K562 (cell line): Measurements from ENCODE around the gene PAIP1. TPM values are rescaled to one million over a fixed set of nuclear protein-coding genes. Genes with fewer than 3 reads are reported as not detected.
A peak's percentile ranks its signal among the peaks of the same experiment; 100 is the strongest.

Source experiments
- FOXP1 ChIP-seq: sonication (generic); formaldehyde crosslinking; IDR thresholded peaks from 2 replicates; pipeline ENCODE4 v1.8.0; 2022; ENCODE audit warnings: mild to moderate bottlenecking, missing genetic modification reagents
- HIVEP1 ChIP-seq: fragments of 250-450 bp; sonication (Bioruptor Pico); IDR thresholded peaks from 2 replicates; pipeline ENCODE4 v1.4.0; 2020; ENCODE audit warnings: mild to moderate bottlenecking
- HNRNPLL ChIP-seq: fragments of 200-400 bp; formaldehyde crosslinking; IDR thresholded peaks from 2 replicates; pipeline ENCODE4 v1.6.1; 2017; ENCODE audit warnings: low read length, low read depth, mild to moderate bottlenecking; ENCODE audit not compliant: poor library complexity, severe bottlenecking
- KLF13 ChIP-seq: fragments of 450-650 bp; IDR thresholded peaks from 2 replicates; pipeline ENCODE4 v1.6.1; 2016; ENCODE audit warnings: missing genetic modification characterization, low read depth, mild to moderate bottlenecking, missing compliant biosample characterization, moderate library complexity, borderline replicate concordance
- KLF6 ChIP-seq: fragments of 250-450 bp; sonication (Bioruptor Pico); IDR thresholded peaks from 2 replicates; pipeline ENCODE4 v1.4.0; 2020; ENCODE audit warnings: mild to moderate bottlenecking, moderate library complexity, borderline replicate concordance
- NCOA4 ChIP-seq: fragments of 450-650 bp; IDR thresholded peaks from 2 replicates; pipeline ENCODE4 v1.6.1; 2018; ENCODE audit warnings: mild to moderate bottlenecking; ENCODE audit not compliant: partially characterized antibody
- NR1H2 ChIP-seq: sonication (generic); formaldehyde crosslinking; IDR thresholded peaks from 2 replicates; pipeline ENCODE4 v1.4.0; 2020; ENCODE audit warnings: mild to moderate bottlenecking, missing genetic modification reagents
- PML ChIP-seq: IDR thresholded peaks from 2 replicates; pipeline ENCODE4 v1.6.1; 2012; ENCODE audit warnings: low read length, inconsistent platforms
- TAF1 ChIP-seq: IDR thresholded peaks from 2 replicates; pipeline ENCODE4 v1.6.1; 2011; ENCODE audit warnings: mild to moderate bottlenecking, low read length, moderate library complexity; ENCODE audit not compliant: insufficient read depth, control insufficient read depth, severe bottlenecking; ENCODE audit errors: extremely low read depth
- TEAD2 ChIP-seq: fragments of 450-650 bp; IDR thresholded peaks from 2 replicates; pipeline ENCODE4 v1.6.1; 2016; ENCODE audit warnings: missing genetic modification characterization, control low read depth, missing compliant biosample characterization
- XRCC4 ChIP-seq: IDR thresholded peaks from one replicate; pipeline ENCODE4 v1.6.1; 2011; ENCODE audit not compliant: insufficient read depth, insufficient read length; ENCODE audit errors: extremely low read depth
- ZFP1 ChIP-seq: fragments of 450-650 bp; formaldehyde crosslinking; IDR thresholded peaks from 2 replicates; pipeline ENCODE4 v1.4.0; 2020; ENCODE audit warnings: mild to moderate bottlenecking, mixed read lengths
- polyA plus RNA-seq, 8 experiments: library from polyadenylated mRNA; depleted of rRNA in 4 of 8; stranded (reverse) in 5 of 8; unstranded in 3 of 8; fragments of >200 nt; fragmentation: Nextera tagmentation in 2 of 8; fragmentation: Illumina TruSeq in 1 of 8; extraction: Ambion mirVana in 2 of 8; extraction: Trizol in 1 of 8; gene quantifications; 2 replicates each; pipeline versions ENCODE4 v1.2.1 to v1.2.3, GENCODE V29; 2011 to 2014; ENCODE audit warnings: inconsistent platforms in 1 of 8, missing spikeins in 1 of 8
- total RNA-seq, 7 experiments: library from RNA; depleted of rRNA in 6 of 7; stranded (reverse); fragments of >200 nt in 6 of 7; fragmentation: Illumina TruSeq in 2 of 7; extraction: Trizol in 2 of 7; gene quantifications; 2 replicates each; pipeline versions ENCODE4 v1.2.1 to v1.2.3, GENCODE V29; 2011 to 2021; ENCODE audit warnings: low replicate concordance in 1 of 7
- TF ChIP-seq, protein P1 (sequence below): fragments of 200-400 bp; formaldehyde crosslinking; IDR thresholded peaks from 2 replicates; pipeline ENCODE4 v1.6.1; 2017; ENCODE audit warnings: mild to moderate bottlenecking, low read depth, low read length, moderate library complexity
- TF ChIP-seq, protein P2 (sequence below): sonication (generic); formaldehyde crosslinking; IDR thresholded peaks from 2 replicates; pipeline ENCODE4 v1.8.0; 2022; ENCODE audit warnings: missing genetic modification reagents, mild to moderate bottlenecking, borderline replicate concordance
- TF ChIP-seq, protein P3 (sequence below): fragments of 450-650 bp; formaldehyde crosslinking; IDR thresholded peaks from 2 replicates; pipeline ENCODE4 v1.4.0; 2020; ENCODE audit warnings: mild to moderate bottlenecking, moderate library complexity
- TF ChIP-seq, protein P4 (sequence below): fragments of 450-650 bp; conservative IDR thresholded peaks from 2 replicates; pipeline ENCODE4 v1.6.1; 2016; ENCODE audit warnings: missing genetic modification characterization, low read depth, mild to moderate bottlenecking, missing compliant biosample characterization, moderate library complexity
- TF ChIP-seq, protein P5 (sequence below): fragments of 450-650 bp; formaldehyde crosslinking; IDR thresholded peaks from 2 replicates; pipeline ENCODE4 v1.4.0; 2020; ENCODE audit warnings: mild to moderate bottlenecking, moderate library complexity

PAIP1 gene
- total and polyA plus RNA-seq, 9 of the 15 experiments (the other 6 are each of a cell fraction or from before 2014, with no cell fraction given), result 51.7 to 181 (median 102) TPM

DNA sequence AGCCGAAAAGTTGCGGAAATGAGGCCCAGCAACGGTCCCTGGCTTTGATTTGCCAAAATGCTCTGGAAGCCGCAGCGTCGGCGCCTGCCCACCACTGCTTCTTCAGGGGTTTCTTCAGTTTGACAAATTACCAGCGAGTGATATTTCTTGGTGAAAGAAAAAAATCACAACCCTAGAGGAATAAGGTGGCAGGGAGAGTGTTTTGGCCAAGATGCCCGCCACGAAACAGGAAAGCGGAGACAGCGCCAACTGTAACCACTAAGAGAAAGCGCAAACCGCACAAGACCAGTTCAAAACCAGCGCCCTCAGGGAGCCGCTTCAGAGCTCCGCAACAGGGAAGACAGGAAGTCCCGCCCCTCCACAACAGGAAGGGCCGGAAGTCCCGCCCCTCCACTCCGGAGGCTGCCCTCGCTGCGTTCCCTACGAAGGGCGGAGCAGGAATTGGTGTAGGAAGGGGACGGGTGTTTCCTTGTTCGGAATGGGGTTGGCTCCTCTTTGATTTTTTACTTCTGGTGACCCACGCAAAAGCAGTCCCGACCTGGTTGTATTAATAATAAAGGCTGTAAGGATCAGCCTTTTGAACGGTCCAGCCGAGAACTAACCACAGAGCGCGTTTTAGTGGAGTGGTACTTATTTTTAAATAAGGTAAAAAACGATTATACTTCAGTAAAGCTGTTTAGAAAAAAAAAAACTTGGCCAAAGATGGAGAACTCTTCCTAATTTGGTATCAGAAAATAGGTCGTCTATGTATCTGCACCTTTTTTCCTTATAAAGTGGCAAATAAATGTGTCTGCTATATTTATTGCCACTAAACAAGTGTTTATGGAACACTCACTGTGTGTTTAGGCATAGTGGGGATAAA, 41.8 kb downstream of the PAIP1 start, which contains the start of gene C5orf34 (continued):
- TF ChIP-seq, protein P1, sequence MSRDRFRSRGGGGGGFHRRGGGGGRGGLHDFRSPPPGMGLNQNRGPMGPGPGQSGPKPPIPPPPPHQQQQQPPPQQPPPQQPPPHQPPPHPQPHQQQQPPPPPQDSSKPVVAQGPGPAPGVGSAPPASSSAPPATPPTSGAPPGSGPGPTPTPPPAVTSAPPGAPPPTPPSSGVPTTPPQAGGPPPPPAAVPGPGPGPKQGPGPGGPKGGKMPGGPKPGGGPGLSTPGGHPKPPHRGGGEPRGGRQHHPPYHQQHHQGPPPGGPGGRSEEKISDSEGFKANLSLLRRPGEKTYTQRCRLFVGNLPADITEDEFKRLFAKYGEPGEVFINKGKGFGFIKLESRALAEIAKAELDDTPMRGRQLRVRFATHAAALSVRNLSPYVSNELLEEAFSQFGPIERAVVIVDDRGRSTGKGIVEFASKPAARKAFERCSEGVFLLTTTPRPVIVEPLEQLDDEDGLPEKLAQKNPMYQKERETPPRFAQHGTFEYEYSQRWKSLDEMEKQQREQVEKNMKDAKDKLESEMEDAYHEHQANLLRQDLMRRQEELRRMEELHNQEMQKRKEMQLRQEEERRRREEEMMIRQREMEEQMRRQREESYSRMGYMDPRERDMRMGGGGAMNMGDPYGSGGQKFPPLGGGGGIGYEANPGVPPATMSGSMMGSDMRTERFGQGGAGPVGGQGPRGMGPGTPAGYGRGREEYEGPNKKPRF, result no peak
- TF ChIP-seq NR1H2 (no peak; the same call in 1 of the 2 replicates), PML (peak; percentile 83), HIVEP1 (CRISPR knock-in tag) (no peak), KLF13 (tag) (no peak), KLF6 (no peak), TAF1 (peak; percentile 96), FOXP1 (CRISPR knock-in tag) (no peak), TEAD2 (tag) (no peak), XRCC4 (no peak), NCOA4 (no peak), HNRNPLL (peak; percentile 95), ZFP1 (CRISPR knock-in tag) (no peak)
- TF ChIP-seq, protein P2, sequence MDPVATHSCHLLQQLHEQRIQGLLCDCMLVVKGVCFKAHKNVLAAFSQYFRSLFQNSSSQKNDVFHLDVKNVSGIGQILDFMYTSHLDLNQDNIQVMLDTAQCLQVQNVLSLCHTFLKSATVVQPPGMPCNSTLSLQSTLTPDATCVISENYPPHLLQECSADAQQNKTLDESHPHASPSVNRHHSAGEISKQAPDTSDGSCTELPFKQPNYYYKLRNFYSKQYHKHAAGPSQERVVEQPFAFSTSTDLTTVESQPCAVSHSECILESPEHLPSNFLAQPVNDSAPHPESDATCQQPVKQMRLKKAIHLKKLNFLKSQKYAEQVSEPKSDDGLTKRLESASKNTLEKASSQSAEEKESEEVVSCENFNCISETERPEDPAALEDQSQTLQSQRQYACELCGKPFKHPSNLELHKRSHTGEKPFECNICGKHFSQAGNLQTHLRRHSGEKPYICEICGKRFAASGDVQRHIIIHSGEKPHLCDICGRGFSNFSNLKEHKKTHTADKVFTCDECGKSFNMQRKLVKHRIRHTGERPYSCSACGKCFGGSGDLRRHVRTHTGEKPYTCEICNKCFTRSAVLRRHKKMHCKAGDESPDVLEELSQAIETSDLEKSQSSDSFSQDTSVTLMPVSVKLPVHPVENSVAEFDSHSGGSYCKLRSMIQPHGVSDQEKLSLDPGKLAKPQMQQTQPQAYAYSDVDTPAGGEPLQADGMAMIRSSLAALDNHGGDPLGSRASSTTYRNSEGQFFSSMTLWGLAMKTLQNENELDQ (CRISPR knock-in tag), result no peak
- TF ChIP-seq, protein P3, sequence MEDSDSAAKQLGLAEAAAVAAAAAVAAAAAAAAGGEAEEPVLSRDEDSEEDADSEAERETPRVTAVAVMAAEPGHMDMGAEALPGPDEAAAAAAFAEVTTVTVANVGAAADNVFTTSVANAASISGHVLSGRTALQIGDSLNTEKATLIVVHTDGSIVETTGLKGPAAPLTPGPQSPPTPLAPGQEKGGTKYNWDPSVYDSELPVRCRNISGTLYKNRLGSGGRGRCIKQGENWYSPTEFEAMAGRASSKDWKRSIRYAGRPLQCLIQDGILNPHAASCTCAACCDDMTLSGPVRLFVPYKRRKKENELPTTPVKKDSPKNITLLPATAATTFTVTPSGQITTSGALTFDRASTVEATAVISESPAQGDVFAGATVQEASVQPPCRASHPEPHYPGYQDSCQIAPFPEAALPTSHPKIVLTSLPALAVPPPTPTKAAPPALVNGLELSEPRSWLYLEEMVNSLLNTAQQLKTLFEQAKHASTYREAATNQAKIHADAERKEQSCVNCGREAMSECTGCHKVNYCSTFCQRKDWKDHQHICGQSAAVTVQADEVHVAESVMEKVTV (CRISPR knock-in tag), result no peak
- TF ChIP-seq, protein P4, sequence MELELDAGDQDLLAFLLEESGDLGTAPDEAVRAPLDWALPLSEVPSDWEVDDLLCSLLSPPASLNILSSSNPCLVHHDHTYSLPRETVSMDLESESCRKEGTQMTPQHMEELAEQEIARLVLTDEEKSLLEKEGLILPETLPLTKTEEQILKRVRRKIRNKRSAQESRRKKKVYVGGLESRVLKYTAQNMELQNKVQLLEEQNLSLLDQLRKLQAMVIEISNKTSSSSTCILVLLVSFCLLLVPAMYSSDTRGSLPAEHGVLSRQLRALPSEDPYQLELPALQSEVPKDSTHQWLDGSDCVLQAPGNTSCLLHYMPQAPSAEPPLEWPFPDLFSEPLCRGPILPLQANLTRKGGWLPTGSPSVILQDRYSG, result peak; percentile 56; the same call in 1 of the 2 replicates
- TF ChIP-seq, protein P5, sequence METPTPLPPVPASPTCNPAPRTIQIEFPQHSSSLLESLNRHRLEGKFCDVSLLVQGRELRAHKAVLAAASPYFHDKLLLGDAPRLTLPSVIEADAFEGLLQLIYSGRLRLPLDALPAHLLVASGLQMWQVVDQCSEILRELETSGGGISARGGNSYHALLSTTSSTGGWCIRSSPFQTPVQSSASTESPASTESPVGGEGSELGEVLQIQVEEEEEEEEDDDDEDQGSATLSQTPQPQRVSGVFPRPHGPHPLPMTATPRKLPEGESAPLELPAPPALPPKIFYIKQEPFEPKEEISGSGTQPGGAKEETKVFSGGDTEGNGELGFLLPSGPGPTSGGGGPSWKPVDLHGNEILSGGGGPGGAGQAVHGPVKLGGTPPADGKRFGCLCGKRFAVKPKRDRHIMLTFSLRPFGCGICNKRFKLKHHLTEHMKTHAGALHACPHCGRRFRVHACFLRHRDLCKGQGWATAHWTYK (CRISPR knock-in tag), result 0 out of 2 replicates have a peak, but pooled peaks have one; percentile 8
